ENCODE measurements around the gene GPS1.

GPS1 gene

DNA sequence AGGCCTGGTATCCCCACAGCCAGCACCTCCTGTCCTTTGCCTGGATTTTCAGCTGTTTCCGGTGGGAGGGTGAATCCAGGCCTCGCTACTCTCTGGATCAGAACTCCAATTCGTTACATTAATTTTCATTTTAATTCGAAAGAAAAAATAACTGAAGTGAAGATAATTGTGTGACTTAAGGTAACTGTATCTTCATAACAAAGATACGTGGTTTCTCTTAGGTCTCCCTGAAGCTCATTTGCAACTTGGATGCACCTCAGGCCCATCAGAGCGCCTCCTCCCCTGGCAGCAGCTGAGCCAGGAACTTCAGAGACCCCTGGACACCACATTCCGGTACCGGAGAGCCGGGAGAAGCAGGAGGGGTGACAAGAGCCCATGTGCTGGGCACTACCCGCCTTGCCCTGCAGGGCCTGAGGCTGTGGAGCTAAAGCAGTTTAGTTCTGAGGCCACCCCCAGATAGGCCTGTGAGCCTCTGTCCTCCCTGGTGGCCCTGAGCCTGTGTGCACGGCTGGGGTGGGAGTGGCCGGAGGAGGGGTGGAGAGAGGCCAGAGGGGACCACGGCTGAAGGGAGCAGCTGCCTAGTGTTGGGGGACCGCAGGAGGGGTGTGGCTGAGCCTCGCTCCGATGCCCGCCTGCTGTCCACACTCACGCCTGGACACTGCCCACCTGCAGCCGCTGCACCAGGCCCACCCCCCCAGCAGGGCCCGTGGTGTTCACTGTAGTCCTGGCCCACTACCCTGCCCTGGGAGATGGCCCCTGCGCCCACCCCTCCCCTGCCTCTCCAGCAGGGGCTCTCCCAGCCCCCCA, 25.3 kb downstream of the GPS1 start:
- Histone ChIP-seq H3K9ac (ENCODE audit: low read length) (no peak overlapping the region), H3K9me3 (ENCODE audit: control insufficient read depth, low read length) (no peaks in the 10 kb centered on the region), H3K27me3 (ENCODE audit: control insufficient read depth, insufficient read depth, low read length) (no peaks in the 10 kb centered on the region), H3K4me3 (ENCODE audit: low read length) (no peak overlapping the region), H3K36me3 (ENCODE audit: control insufficient read depth, insufficient read depth, low read length) (peaks cover 5% of the 10 kb centered on the region), H3K4me1 (ENCODE audit: control insufficient read depth, insufficient read depth, low read length) (no peaks in the 10 kb centered on the region)

DNA sequence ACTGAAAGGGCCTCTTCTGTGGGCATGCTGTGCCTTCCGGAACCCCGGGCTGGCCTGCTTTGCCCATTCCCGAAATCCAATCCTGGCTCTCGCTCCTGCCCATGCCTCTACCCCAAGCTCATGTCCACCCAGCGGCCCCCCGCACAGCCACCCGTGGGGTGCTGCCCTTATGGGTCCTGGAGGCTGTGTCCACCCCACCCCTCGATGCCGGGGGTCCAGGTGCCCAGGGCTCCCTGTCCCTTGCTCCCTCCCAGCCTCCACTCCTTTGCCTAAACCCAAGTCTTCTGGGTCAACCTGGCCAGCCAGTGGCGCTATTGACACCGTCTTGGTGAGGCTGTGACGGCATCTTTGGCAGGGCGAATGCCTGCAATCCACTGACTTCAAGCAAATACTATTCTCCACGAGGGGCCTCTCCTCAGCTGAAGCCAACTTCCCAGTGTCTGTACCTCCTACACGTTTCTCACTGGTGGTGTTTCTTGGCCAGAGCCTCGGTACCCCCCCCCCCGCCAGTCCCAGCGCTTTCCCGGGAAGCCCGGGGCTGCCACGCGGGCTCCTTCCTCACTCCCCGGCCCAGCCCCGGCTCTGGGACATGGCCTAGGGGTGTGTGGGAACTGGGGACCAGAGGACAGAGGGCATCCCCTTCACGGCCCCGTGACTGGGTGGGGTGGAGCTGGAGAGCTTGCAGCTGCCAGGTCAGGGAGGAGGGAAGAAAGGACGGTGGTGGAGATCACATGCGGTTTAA, 26.1 kb downstream of the GPS1 start:
- H3K4me1 ChIP-seq (ENCODE audit: control insufficient read depth, insufficient read depth, low read length): no peaks in the 10 kb centered on the region
- no peak overlapping the region for H3K9ac ChIP-seq (ENCODE audit: low read length)
- H3K27me3 ChIP-seq (ENCODE audit: control insufficient read depth, insufficient read depth, low read length): no peaks in the 10 kb centered on the region
- no peak overlapping the region for H3K4me3 ChIP-seq (ENCODE audit: low read length)
- H3K36me3 ChIP-seq (ENCODE audit: control insufficient read depth, insufficient read depth, low read length): peaks cover 5% of the 10 kb centered on the region
- no peaks in the 10 kb centered on the region for H3K9me3 ChIP-seq (ENCODE audit: control insufficient read depth, low read length)

DNA sequence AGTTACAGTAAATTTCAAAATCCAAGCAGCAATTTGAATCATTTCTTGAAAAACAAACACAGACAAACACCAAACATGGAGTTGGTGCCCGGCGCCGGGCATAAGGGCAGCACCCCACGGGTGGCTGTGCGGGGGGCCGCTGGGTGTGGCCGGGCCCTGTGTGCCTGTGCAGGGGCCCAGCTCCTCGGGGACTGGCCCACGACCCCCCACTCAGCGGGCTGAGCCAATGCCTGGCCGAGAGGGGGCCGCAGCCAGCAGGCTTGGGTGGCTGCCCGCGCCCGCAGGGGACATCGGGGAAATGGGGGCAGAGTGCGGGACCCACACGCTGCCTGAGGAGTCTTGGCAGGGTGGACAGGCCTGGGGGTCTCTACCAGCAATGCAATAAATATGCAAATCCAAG, 26.7 kb downstream of the GPS1 start:
- Histone ChIP-seq H3K9ac (ENCODE audit: low read length) (no peak overlapping the region), H3K9me3 (ENCODE audit: control insufficient read depth, low read length) (no peaks in the 10 kb centered on the region), H3K36me3 (ENCODE audit: control insufficient read depth, insufficient read depth, low read length) (peaks cover 5% of the 10 kb centered on the region), H3K4me3 (ENCODE audit: low read length) (no peak overlapping the region), H3K4me1 (ENCODE audit: control insufficient read depth, insufficient read depth, low read length) (no peaks in the 10 kb centered on the region), H3K27me3 (ENCODE audit: control insufficient read depth, insufficient read depth, low read length) (no peaks in the 10 kb centered on the region)

DNA sequence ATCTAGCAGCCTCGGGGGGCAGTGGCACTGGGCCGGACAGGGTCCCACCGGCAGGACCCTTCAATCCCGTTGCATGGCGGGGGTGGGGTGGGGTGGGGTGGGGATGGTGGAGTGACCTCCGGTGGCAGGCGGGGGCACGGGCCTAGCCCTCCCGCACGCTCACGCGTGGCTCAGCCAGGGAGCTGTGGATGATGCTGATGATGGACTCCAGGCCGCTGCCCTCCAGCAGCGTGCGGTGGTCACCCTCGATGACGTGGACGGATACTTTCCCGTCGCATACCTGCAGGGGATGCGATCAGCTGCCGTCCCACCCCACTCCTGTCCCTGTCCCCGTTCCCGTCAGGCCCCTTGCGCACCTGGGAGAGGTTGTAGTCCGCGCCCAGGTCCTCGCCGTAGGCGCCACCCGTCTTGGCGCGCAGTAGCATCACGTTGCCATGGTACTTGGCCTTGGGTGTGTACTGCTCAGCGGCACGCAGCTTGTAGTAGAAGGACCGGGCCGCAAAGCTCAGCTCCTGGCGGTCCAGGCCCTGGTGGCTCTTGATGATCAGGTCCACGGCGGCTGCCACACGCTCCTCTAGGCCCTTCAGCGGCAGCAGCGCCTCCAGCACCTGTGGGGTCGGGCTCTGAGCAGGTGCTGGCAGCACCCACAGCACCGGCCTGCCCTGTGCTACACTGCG, 27.4 kb downstream of the GPS1 start:
- H3K9ac ChIP-seq (ENCODE audit: low read length): no peak overlapping the region
- H3K4me1 ChIP-seq (ENCODE audit: control insufficient read depth, insufficient read depth, low read length): no peaks in the 10 kb centered on the region
- no peak overlapping the region for H3K4me3 ChIP-seq (ENCODE audit: low read length)
- peaks cover 5% of the 10 kb centered on the region for H3K36me3 ChIP-seq (ENCODE audit: control insufficient read depth, insufficient read depth, low read length)
- no peaks in the 10 kb centered on the region for H3K9me3 ChIP-seq (ENCODE audit: control insufficient read depth, low read length)
- no peaks in the 10 kb centered on the region for H3K27me3 ChIP-seq (ENCODE audit: control insufficient read depth, insufficient read depth, low read length)

DNA sequence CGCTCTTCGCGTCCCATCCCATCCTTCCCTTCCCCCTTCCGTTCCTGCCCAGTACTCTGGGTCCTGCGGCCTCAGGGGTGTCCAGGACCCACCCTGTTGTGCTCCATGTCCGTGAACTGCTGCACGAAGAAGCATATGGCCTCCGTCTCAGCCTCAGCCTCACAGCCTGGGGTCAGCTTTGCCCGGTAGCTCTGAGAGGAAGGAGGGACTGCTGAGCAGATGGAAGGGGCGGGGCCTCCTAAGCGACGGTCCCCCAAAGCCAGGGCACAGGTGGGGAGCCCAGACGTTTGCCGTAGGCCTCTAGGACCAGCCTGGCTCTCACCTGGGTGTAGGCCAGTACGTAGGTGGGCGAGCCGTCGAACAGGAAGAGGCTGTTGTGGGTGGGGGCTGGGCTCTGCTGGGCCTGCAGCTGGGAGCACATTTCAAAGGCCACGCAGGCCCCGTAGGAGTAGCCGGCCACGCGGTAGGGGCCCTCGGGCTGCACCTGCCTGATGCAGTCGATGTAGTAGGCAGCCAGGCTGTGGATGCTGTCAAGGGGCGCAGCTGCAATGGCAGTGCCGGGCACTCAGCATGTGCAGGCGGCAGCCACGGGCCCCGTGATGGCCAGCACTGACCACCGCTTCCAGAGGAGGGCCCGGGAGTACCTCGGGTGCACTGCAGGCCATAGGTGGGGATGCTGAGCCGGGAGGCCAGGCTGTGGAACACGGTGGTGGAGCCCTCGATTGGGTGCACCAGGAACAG, 28.5 kb downstream of the GPS1 start:
- H3K27me3 ChIP-seq (ENCODE audit: control insufficient read depth, insufficient read depth, low read length): no peaks in the 10 kb centered on the region
- no peak overlapping the region for H3K4me3 ChIP-seq (ENCODE audit: low read length)
- peaks cover 5% of the 10 kb centered on the region for H3K36me3 ChIP-seq (ENCODE audit: control insufficient read depth, insufficient read depth, low read length)
- H3K9me3 ChIP-seq (ENCODE audit: control insufficient read depth, low read length): no peaks in the 10 kb centered on the region
- H3K4me1 ChIP-seq (ENCODE audit: control insufficient read depth, insufficient read depth, low read length): no peaks in the 10 kb centered on the region
- no peak overlapping the region for H3K9ac ChIP-seq (ENCODE audit: low read length)

DNA sequence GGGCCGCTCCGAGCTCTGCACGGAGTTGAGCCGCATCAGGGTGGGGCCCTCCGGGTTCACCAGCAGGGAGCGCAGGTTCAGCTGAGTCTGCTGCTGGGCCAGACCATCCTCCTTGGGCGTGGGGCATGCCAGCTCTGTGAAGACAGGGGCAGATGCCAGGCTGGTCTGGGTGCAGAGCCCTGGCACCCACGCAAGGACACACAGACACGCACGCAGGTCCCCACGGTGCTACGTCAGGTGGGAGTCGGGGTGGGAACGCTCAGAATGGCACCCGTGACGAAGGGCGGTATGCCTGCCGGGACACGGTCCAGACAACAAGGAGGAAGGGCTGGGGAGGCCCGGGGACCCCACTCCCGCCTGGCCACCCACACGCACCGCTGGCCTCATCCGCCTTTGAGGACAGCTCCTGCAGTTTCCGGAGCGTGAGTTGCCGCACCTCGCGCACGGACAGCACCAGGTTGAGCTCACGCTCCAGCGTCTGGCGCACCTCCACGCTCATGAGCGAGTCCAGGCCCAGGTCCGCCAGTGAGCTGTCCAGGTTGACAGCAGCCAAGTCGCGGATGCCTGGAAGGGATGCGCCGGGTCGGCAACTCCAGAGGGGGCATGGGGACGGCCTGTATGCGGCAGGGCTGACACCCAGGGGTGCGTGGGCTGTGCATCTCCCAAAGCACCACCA, 29.2 kb downstream of the GPS1 start:
- H3K36me3 ChIP-seq (ENCODE audit: control insufficient read depth, insufficient read depth, low read length): peaks cover 5% of the 10 kb centered on the region
- no peak overlapping the region for H3K9ac ChIP-seq (ENCODE audit: low read length)
- H3K9me3 ChIP-seq (ENCODE audit: control insufficient read depth, low read length): no peaks in the 10 kb centered on the region
- H3K4me1 ChIP-seq (ENCODE audit: control insufficient read depth, insufficient read depth, low read length): no peaks in the 10 kb centered on the region
- no peak overlapping the region for H3K4me3 ChIP-seq (ENCODE audit: low read length)
- no peaks in the 10 kb centered on the region for H3K27me3 ChIP-seq (ENCODE audit: control insufficient read depth, insufficient read depth, low read length)

DNA sequence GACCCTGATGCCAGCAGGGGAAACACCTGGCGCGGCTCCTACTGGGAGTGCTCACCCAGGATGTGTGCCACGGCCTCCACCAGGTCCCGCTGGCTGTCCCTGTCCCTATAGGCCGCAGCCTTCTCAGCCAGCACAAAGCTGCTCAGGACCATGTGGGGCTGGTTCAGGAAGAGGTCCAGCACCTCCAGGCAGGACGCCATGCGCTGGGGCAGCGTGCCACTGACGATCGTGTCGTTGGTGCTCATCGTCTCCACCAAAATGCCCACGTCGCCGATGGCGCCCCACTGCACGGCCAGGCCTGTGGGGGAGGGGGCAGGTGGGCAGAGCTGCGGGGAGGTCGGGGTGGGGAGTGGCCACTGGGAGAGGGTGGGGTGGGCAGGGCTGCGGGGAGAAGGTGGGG, 29.8 kb downstream of the GPS1 start:
- H3K4me3 ChIP-seq (ENCODE audit: low read length): no peak overlapping the region
- H3K9me3 ChIP-seq (ENCODE audit: control insufficient read depth, low read length): no peaks in the 10 kb centered on the region
- peaks cover 5% of the 10 kb centered on the region for H3K36me3 ChIP-seq (ENCODE audit: control insufficient read depth, insufficient read depth, low read length)
- H3K4me1 ChIP-seq (ENCODE audit: control insufficient read depth, insufficient read depth, low read length): no peaks in the 10 kb centered on the region
- no peaks in the 10 kb centered on the region for H3K27me3 ChIP-seq (ENCODE audit: control insufficient read depth, insufficient read depth, low read length)
- no peak overlapping the region for H3K9ac ChIP-seq (ENCODE audit: low read length)

DNA sequence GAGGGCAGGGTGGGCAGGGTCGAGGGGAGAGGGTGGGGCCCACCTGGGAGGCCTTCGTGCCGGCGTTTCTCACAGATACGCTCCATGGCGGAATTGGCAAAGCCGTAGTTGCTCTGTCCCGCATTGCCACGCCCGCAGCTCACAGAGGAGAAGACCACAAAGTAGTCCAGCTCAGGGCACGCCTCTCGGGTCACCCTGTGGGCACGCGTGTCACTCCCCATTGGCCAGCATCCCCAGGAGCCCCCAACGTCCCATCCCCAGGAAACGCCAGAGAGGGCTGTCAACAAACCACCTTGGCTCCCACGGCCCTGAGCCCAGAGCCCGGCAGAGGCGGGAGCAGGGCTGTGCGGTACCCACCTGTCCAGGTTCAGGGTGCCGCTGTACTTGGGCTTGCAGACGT, 30.3 kb downstream of the GPS1 start:
- no peaks in the 10 kb centered on the region for H3K4me1 ChIP-seq (ENCODE audit: control insufficient read depth, insufficient read depth, low read length)
- peaks cover 5% of the 10 kb centered on the region for H3K36me3 ChIP-seq (ENCODE audit: control insufficient read depth, insufficient read depth, low read length)
- no peak overlapping the region for H3K9ac ChIP-seq (ENCODE audit: low read length)
- H3K9me3 ChIP-seq (ENCODE audit: control insufficient read depth, low read length): no peaks in the 10 kb centered on the region
- no peak overlapping the region for H3K4me3 ChIP-seq (ENCODE audit: low read length)
- H3K27me3 ChIP-seq (ENCODE audit: control insufficient read depth, insufficient read depth, low read length): no peaks in the 10 kb centered on the region

DNA sequence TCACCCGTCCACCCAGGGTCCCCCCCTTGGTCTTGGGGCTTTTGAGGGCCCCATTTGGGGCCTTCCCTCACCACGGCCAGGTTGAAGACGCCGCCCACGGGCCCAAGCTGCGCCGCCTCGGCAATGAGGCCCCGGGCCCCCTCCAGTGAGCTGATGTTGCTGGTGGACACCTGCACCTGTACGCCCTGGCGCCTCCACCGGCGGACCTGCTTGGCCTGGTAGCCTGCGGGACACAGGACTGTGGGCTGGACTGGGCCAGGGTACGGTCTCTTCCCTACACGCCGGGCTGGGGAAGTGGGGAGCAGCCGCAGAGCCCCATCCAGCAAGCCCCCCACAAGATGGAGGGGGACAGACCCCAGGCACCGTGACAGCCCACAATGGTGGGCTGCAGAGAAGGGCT, 30.8 kb downstream of the GPS1 start:
- Histone ChIP-seq H3K9me3 (ENCODE audit: control insufficient read depth, low read length) (no peaks in the 10 kb centered on the region), H3K9ac (ENCODE audit: low read length) (no peak overlapping the region), H3K4me3 (ENCODE audit: low read length) (no peak overlapping the region), H3K4me1 (ENCODE audit: control insufficient read depth, insufficient read depth, low read length) (no peaks in the 10 kb centered on the region), H3K27me3 (ENCODE audit: control insufficient read depth, insufficient read depth, low read length) (no peaks in the 10 kb centered on the region), H3K36me3 (ENCODE audit: control insufficient read depth, insufficient read depth, low read length) (peaks cover 8% of the 10 kb centered on the region)

DNA sequence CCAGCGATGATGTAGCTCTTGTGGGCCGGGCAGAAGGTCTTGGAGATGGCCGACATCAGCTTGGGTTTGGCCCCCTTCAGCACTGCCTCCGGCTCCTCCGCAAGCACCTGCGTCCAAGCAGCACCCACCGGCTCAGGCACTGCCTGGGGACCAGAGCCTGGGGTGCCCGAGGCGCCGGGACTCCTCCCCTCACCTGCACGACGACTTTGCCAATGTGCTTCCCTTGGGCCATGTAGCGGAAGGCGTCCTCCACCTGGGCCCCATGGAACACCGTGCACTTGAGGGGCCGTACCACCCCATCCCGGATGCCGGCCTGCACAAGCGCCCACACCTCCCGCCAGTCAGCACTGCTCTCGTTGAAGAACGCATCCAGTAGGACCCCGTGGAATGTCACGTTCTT, 31.3 kb downstream of the GPS1 start:
- H3K27me3 ChIP-seq (ENCODE audit: control insufficient read depth, insufficient read depth, low read length): no peaks in the 10 kb centered on the region
- H3K36me3 ChIP-seq (ENCODE audit: control insufficient read depth, insufficient read depth, low read length): peaks cover 13% of the 10 kb centered on the region
- H3K9me3 ChIP-seq (ENCODE audit: control insufficient read depth, low read length): no peaks in the 10 kb centered on the region
- H3K4me1 ChIP-seq (ENCODE audit: control insufficient read depth, insufficient read depth, low read length): no peaks in the 10 kb centered on the region
- H3K9ac ChIP-seq (ENCODE audit: low read length): no peak overlapping the region
- H3K4me3 ChIP-seq (ENCODE audit: low read length): no peak overlapping the region

DNA sequence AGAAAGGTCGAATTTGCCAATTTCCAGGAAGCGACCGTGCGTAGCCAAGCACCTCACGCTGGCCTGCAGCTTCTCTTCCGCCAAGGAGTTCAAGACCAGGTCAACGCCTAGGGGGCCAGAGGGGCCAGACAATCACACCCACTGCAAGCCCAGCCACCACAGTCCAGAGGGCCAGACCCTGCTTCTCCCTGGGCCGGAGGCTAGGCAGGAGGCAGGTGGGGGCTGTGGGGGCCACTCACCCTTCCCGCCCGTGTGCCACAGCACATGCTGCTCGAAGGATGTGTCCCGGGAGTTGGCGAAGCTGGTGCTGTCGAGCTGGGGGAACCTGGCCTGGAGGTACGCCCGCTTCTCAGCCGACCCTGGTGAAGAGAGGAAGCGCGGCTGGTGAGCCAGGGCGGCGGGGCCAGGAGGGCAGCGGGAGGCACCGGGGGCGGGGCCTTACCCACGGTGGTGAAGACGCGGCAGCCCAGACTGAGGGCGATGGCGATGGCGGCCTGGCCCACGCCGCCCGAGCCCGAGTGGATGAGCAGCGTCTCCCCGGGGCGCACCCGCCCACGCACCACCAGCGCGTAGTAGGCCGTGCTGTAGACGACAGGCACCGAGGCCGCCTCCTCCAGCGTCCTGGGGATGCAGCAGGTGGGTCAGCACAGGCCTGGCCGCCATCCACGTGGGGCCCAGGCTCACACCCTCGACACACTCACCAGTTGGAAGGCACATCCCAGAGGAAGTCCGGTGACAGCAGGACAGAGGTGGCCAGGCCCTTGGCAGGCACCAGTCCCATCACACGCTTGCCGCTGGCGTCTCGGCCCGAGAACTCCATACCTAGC, 32.0 kb downstream of the GPS1 start:
- no peak overlapping the region for H3K9ac ChIP-seq (ENCODE audit: low read length)
- no peaks in the 10 kb centered on the region for H3K27me3 ChIP-seq (ENCODE audit: control insufficient read depth, insufficient read depth, low read length)
- peaks cover 20% of the 10 kb centered on the region for H3K36me3 ChIP-seq (ENCODE audit: control insufficient read depth, insufficient read depth, low read length)
- H3K9me3 ChIP-seq (ENCODE audit: control insufficient read depth, low read length): no peaks in the 10 kb centered on the region
- H3K4me3 ChIP-seq (ENCODE audit: low read length): no peak overlapping the region
- no peaks in the 10 kb centered on the region for H3K4me1 ChIP-seq (ENCODE audit: control insufficient read depth, insufficient read depth, low read length)
